ENCODE data around the gene PPP1R3C.
A peak's percentile ranks its signal among the peaks of the same experiment; 100 is the strongest.

Gene PPP1R3C

GRCh38 chr10:91632671-91633550 lies at the start of gene PPP1R3C:
Gene PPP1R3C (minus strand): TSS chr10:91633071. CDS start chr10:91632969, 102 bp downstream.
- DNase-seq, result peak; percentile 20

- no peak for DNase-seq
Measured at GRCh38 chr10:91681361-91682276, 48.7 kb upstream of the PPP1R3C start.

GRCh38 chr10:91680487-91680886 lies 47.6 kb upstream of the PPP1R3C start:
- no peak for DNase-seq

- DNase-seq, result no peak
Measured at GRCh38 chr10:91679296-91679695, 46.4 kb upstream of the PPP1R3C start.

GRCh38 chr10:91677911-91678310 lies 45.0 kb upstream of the PPP1R3C start:
- no peak for DNase-seq

GRCh38 chr10:91672021-91672608 lies 39.2 kb upstream of the PPP1R3C start:
- no peak for DNase-seq

- DNase-seq, result no peak
Measured at GRCh38 chr10:91668913-91669312, 36.0 kb upstream of the PPP1R3C start.

GRCh38 chr10:91665842-91666241 lies 33.0 kb upstream of the PPP1R3C start:
- no peak for DNase-seq

GRCh38 chr10:91664426-91664825 lies 31.6 kb upstream of the PPP1R3C start:
- no peak for DNase-seq

- DNase-seq, result no peak
Measured at GRCh38 chr10:91662993-91663392, 30.1 kb upstream of the PPP1R3C start.

- DNase-seq, result no peak
Measured at GRCh38 chr10:91653219-91653870, 20.5 kb upstream of the PPP1R3C start.

GRCh38 chr10:91652364-91652763 lies 19.5 kb upstream of the PPP1R3C start:
- DNase-seq, result no peak

GRCh38 chr10:91643700-91644099 lies 10.8 kb upstream of the PPP1R3C start:
- DNase-seq, result no peak

- DNase-seq, result no peak
Measured at GRCh38 chr10:91642831-91643692, 10.2 kb upstream of the PPP1R3C start.

GRCh38 chr10:91636892-91637291 lies 4.0 kb upstream of the PPP1R3C start:
- no peak for DNase-seq

- peak; percentile 59 for DNase-seq
Measured at GRCh38 chr10:91635401-91636400, 2.8 kb upstream of the PPP1R3C start.

GRCh38 chr10:91634898-91635297 lies 2.0 kb upstream of the PPP1R3C start:
- no peak for DNase-seq

- DNase-seq, result no peak
Measured at GRCh38 chr10:91634246-91634645, 1.4 kb upstream of the PPP1R3C start.

- DNase-seq, result no peak
Measured at GRCh38 chr10:91630625-91631024, 2.2 kb downstream of the PPP1R3C start.

Measured in CD4-positive, alpha-beta T cell treated with Interleukin-10 for 1 hour (primary cell).